Activated CD4-positive, alpha-beta T cell treated with anti-CD3 and anti-CD28 coated beads, Interleukin-2, amount 50 U/mL, for 4 hours (primary cell): ENCODE data around the gene SMC1A.
"Not testable (repeated sequence)": the region's sequence is repeated elsewhere in the genome, so short reads cannot be mapped to it uniquely, and the experiment has no call there.

Source experiments
- DNase-seq, 2 experiments: peaks; one replicate each; pipeline ENCODE4 v3.0.0-alpha.2; 2020

SMC1A gene

GRCh38 chrX:53421772-53422085 lies 725 bp downstream of the SMC1A start:
- no peak for DNase-seq

GRCh38 chrX:53421125-53421524 lies 1.3 kb downstream of the SMC1A start:
- DNase-seq, result no peak

GRCh38 chrX:53420351-53420750 lies 2.1 kb downstream of the SMC1A start:
- not testable (repeated sequence) for DNase-seq

GRCh38 chrX:53412446-53412845 lies 10.0 kb downstream of the SMC1A start:
- DNase-seq, result no peak

GRCh38 chrX:53403535-53403934 lies 18.9 kb downstream of the SMC1A start:
- no peak for DNase-seq

GRCh38 chrX:53398216-53398615 lies 24.2 kb downstream of the SMC1A start:
- DNase-seq, result no peak

GRCh38 chrX:53395605-53396298 lies 26.7 kb downstream of the SMC1A start:
- no peak for DNase-seq

GRCh38 chrX:53383376-53384076 lies 38.9 kb downstream of the SMC1A start:
- no peak for DNase-seq

GRCh38 chrX:53379747-53380146 lies 42.7 kb downstream of the SMC1A start:
- DNase-seq, result no peak

GRCh38 chrX:53379008-53379710 lies 43.3 kb downstream of the SMC1A start:
- no peak for DNase-seq

- no peak for DNase-seq
These were observed 45.0 kb downstream of the SMC1A start for GRCh38 chrX:53377464-53377863.

- no peak for DNase-seq
These were observed 45.6 kb downstream of the SMC1A start for GRCh38 chrX:53376888-53377287.

- no peak for DNase-seq
These were observed 47.5 kb downstream of the SMC1A start for GRCh38 chrX:53374923-53375322.

GRCh38 chrX:53374222-53374820 lies 48.1 kb downstream of the SMC1A start:
- DNase-seq, result no peak

GRCh38 chrX:53373307-53373706 lies 49.1 kb downstream of the SMC1A start:
- no peak for DNase-seq

GRCh38 chrX:53366454-53366853 lies 56.0 kb downstream of the SMC1A start:
- not testable (repeated sequence) for DNase-seq

- DNase-seq, result no peak
These were observed 60.0 kb downstream of the SMC1A start for GRCh38 chrX:53362449-53362848.

GRCh38 chrX:53357799-53358530 lies 64.5 kb downstream of the SMC1A start:
- DNase-seq, result no peak

- no peak for DNase-seq
These were observed 66.3 kb downstream of the SMC1A start for GRCh38 chrX:53356186-53356585.

- no peak for DNase-seq
These were observed 67.8 kb downstream of the SMC1A start for GRCh38 chrX:53354669-53355068.

GRCh38 chrX:53347948-53348347 lies 74.5 kb downstream of the SMC1A start:
- DNase-seq, result no peak

- DNase-seq, result no peak
These were observed 81.4 kb downstream of the SMC1A start for GRCh38 chrX:53340852-53341645.
